Measurements from ENCODE around the gene ANKS6.

The ANKS6 gene

DNA sequence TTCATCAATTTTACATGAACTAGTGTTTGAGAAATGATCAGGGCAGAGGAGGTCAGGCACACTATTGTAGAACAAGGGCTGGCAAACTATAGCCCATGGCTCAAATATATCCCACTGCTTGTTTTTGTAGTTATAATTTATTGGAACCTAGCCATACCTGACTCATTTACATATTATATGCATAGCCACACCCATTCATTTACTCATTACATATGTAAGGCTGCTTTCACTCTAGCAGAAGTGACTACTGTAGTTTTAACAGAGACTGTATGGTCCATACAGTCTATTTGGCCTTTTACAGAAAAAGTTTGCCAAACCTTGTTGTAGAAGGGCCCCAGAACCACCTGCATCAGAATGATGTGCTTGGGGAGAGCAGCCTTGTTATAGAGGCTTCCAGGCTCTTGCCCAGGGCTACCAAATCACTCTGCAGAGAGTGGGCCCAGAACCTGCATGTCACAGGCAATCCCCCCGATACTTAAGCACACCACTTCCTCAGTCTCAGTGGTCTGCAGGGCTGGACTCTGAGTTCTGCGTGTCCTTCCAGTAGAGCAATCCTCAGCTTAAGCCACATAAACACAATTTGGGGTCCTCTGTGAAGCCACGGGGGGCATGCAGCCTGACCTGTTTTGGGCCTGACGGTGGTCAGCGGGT is 6.7 kb downstream of the ANKS6 start:
- Histone ChIP-seq H3K9ac (ENCODE audit: low read depth, low read length) (no peak overlapping the region), H3K4me3 (ENCODE audit: low read depth in 1 of 2, low read length in 2 of 2) (no peak overlapping the region), H3K9me3 (ENCODE audit: insufficient read depth, low read length, severe bottlenecking) (no peaks in the 10 kb centered on the region), H2AFZ (ENCODE audit: low read depth, low read length) (no peak overlapping the region), H3K4me1 (ENCODE audit: insufficient read depth, low read length) (0 out of 2 replicates have a peak, but pooled peaks cover under 1% of the 10 kb centered on the region), H3K79me2 (ENCODE audit: insufficient read depth, low read length) (no peaks in the 10 kb centered on the region), H3K36me3 (ENCODE audit: insufficient read depth, low read length) (peaks cover 3% of the 10 kb centered on the region; the same call in 1 of the 2 replicates), H4K20me1 (ENCODE audit: insufficient read depth, low read length) (no peaks in the 10 kb centered on the region), H3K4me2 (ENCODE audit: insufficient read depth, low read length) (no peak overlapping the region), H3K27ac (ENCODE audit: low read length) (no peak overlapping the region), H3K27me3 (ENCODE audit: insufficient read depth, low read length, poor library complexity) (no peaks in the 10 kb centered on the region)
- TF ChIP-seq, protein P1, sequence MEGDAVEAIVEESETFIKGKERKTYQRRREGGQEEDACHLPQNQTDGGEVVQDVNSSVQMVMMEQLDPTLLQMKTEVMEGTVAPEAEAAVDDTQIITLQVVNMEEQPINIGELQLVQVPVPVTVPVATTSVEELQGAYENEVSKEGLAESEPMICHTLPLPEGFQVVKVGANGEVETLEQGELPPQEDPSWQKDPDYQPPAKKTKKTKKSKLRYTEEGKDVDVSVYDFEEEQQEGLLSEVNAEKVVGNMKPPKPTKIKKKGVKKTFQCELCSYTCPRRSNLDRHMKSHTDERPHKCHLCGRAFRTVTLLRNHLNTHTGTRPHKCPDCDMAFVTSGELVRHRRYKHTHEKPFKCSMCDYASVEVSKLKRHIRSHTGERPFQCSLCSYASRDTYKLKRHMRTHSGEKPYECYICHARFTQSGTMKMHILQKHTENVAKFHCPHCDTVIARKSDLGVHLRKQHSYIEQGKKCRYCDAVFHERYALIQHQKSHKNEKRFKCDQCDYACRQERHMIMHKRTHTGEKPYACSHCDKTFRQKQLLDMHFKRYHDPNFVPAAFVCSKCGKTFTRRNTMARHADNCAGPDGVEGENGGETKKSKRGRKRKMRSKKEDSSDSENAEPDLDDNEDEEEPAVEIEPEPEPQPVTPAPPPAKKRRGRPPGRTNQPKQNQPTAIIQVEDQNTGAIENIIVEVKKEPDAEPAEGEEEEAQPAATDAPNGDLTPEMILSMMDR (IDR thresholded peaks at IDR 0.05; ENCODE audit: borderline replicate concordance, extremely low read depth, low read length, poor library complexity, severe bottlenecking), result no peak
- no peak for TF ChIP-seq EZH2 (IDR thresholded peaks at IDR 0.05; ENCODE audit: borderline replicate concordance, low read depth, low read length, severe bottlenecking)
- no peak for DNase-seq
- no peak for ATAC-seq (ENCODE audit: insufficient read depth, low read depth)

DNA sequence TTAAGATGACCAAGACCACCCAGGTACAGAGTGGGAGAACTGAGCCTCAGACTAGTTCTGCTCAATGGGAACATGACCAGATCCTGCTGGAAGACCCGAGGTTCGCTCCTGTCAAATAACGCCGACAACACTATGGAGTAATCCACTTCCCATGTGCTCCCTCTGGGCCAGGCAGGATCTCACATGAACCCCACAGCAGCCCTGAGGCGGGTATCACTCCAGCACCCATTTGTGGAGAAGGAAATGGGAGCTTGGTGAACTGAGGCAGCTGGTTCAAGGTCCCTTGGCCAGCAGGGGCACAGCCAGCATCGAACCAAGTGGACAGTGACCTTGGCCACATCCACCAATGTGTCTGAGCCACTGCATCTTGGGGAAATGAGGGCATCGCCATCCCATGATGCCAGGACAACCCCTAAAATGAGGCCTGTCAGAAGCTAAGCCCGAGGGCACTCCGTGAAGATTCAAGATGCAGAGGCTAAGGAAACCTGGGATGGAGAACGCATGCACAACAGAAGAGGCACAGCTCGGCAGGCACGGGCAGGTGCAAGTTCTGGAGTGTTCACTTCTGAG is 8.5 kb downstream of the ANKS6 start:
- TF ChIP-seq, protein P1 (IDR thresholded peaks at IDR 0.05; ENCODE audit: borderline replicate concordance, extremely low read depth, low read length, poor library complexity, severe bottlenecking), result no peak
- no peak for TF ChIP-seq EZH2 (IDR thresholded peaks at IDR 0.05; ENCODE audit: borderline replicate concordance, low read depth, low read length, severe bottlenecking)
- no peak overlapping the region for H3K4me3 ChIP-seq (ENCODE audit: low read depth in 1 of 2, low read length in 2 of 2)
- no peaks in the 10 kb centered on the region for H3K9me3 ChIP-seq (ENCODE audit: insufficient read depth, low read length, severe bottlenecking)
- no peak overlapping the region for H3K27ac ChIP-seq (ENCODE audit: low read length)
- H3K4me2 ChIP-seq (ENCODE audit: insufficient read depth, low read length), result no peak overlapping the region
- H3K9ac ChIP-seq (ENCODE audit: low read depth, low read length), result no peak overlapping the region
- H3K79me2 ChIP-seq (ENCODE audit: insufficient read depth, low read length), result no peaks in the 10 kb centered on the region
- H3K4me1 ChIP-seq (ENCODE audit: insufficient read depth, low read length), result no peaks in the 10 kb centered on the region
- no peak overlapping the region for H2AFZ ChIP-seq (ENCODE audit: low read depth, low read length)
- DNase-seq, result no peak
- no peaks in the 10 kb centered on the region for H4K20me1 ChIP-seq (ENCODE audit: insufficient read depth, low read length)
- H3K27me3 ChIP-seq (ENCODE audit: insufficient read depth, low read length, poor library complexity), result no peaks in the 10 kb centered on the region
- ATAC-seq (ENCODE audit: insufficient read depth, low read depth), result no peak
- peaks cover 3% of the 10 kb centered on the region; the same call in 1 of the 2 replicates for H3K36me3 ChIP-seq (ENCODE audit: insufficient read depth, low read length)

DNA sequence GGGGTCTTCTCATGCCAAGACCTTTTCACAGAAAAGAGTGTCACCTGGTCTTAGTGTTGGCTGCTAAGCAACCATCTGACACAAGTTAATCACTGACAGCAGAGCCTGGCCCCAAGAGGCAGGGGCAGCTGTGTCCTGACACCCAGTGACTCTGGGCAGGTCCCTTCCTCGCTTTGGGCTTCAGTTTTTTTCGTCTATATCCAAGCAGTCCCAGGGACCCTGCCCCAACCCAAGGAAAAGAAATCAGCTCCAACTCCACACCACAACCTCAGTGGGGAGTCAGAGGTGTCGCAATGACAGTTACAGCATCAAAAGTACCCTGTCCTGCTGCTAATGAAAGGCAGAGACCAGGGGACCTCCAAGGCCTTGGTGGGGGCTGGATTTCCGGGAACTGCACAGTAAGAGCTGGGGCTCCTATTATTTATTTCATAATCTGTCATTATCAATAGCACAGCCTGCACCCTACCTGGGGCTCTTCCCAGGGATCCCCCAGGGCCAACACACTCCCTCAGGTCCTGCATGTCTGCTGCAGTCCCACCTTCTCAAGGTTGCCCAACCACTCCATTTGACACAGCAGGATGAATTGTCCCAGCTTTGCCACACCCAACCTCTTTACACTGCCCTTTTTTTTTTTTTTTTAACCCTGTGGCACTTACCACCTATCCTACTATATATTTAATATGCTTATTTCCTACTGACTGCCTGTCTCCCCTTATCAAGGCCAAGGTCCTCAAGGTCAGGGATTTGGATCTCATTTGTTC is 9.4 kb downstream of the ANKS6 start:
- Histone ChIP-seq H3K9ac (ENCODE audit: low read depth, low read length) (no peak overlapping the region), H3K9me3 (ENCODE audit: insufficient read depth, low read length, severe bottlenecking) (no peaks in the 10 kb centered on the region), H3K4me2 (ENCODE audit: insufficient read depth, low read length) (no peak overlapping the region), H3K27ac (ENCODE audit: low read length) (no peak overlapping the region), H3K36me3 (ENCODE audit: insufficient read depth, low read length) (peaks cover 3% of the 10 kb centered on the region; the same call in 1 of the 2 replicates), H3K27me3 (ENCODE audit: insufficient read depth, low read length, poor library complexity) (no peaks in the 10 kb centered on the region), H3K79me2 (ENCODE audit: insufficient read depth, low read length) (no peaks in the 10 kb centered on the region), H3K4me1 (ENCODE audit: insufficient read depth, low read length) (no peaks in the 10 kb centered on the region), H4K20me1 (ENCODE audit: insufficient read depth, low read length) (no peaks in the 10 kb centered on the region), H2AFZ (ENCODE audit: low read depth, low read length) (no peak overlapping the region), H3K4me3 (ENCODE audit: low read depth in 1 of 2, low read length in 2 of 2) (no peak overlapping the region)
- no peak for DNase-seq
- no peak for ATAC-seq (ENCODE audit: insufficient read depth, low read depth)
- TF ChIP-seq, protein P1 (IDR thresholded peaks at IDR 0.05; ENCODE audit: borderline replicate concordance, extremely low read depth, low read length, poor library complexity, severe bottlenecking), result no peak
- TF ChIP-seq EZH2 (IDR thresholded peaks at IDR 0.05; ENCODE audit: borderline replicate concordance, low read depth, low read length, severe bottlenecking), result no peak

All from DND-41 (cell line).